A673 (cell line): ENCODE results near the gene METTL8. TPM values are rescaled to one million over a fixed set of nuclear protein-coding genes. Genes with fewer than 3 reads are reported as not detected.

Experiments used
- BruUV-seq: library from RNA; stranded (reverse); fragments of 400-500 nt; replicated peaks from 2 replicates; lab custom pipeline; 2021; lab: Mats Ljungman, UMichigan
- CTCF ChIA-PET: fragments of 300-600 bp; sonication (Branson Sonifier 250); formaldehyde crosslinking; loops from one replicate; lab custom pipeline; 2022; ENCODE audit warnings: antibody characterized with exemption; lab: Charles Lee
- POLR2A ChIA-PET: fragments of 300-600 bp; sonication (Branson Sonifier 250); formaldehyde crosslinking; loops from one replicate; lab custom pipeline; 2022; ENCODE audit warnings: antibody characterized with exemption; ENCODE audit not compliant: low non-redundant PET; lab: Charles Lee
- DNase-seq: peaks from one replicate; pipeline ENCODE4 v3.0.0-alpha.2; 2015; ENCODE audit warnings: low spot score
- H3K27ac ChIP-seq: fragments of 200-600 bp; sonication (generic); 2 replicates; pipeline ENCODE4 v1.5.1; 2016; ENCODE audit warnings: mixed run types, low read depth, mild to moderate bottlenecking, mixed read lengths, antibody characterized with exemption, low read length; ENCODE audit not compliant: poor library complexity, severe bottlenecking
- H3K27me3 ChIP-seq: fragments of 200-600 bp; sonication (generic); replicated peaks from 2 replicates; pipeline ENCODE4 v1.6.1; 2017; ENCODE audit warnings: mixed run types, low read depth, mild to moderate bottlenecking, mixed read lengths, antibody characterized with exemption, low read length; ENCODE audit not compliant: insufficient read depth, poor library complexity
- H3K36me3 ChIP-seq: fragments of 200-600 bp; sonication (generic); 2 replicates; pipeline ENCODE4 v1.6.1; 2016; ENCODE audit warnings: mixed run types, mild to moderate bottlenecking, mixed read lengths, antibody characterized with exemption, low read length; ENCODE audit not compliant: insufficient read depth, poor library complexity, severe bottlenecking
- H3K4me1 ChIP-seq: fragments of 200-600 bp; sonication (generic); 2 replicates; pipeline ENCODE4 v1.6.1; 2017; ENCODE audit warnings: mixed run types, mild to moderate bottlenecking, mixed read lengths, antibody characterized with exemption, low read length; ENCODE audit not compliant: insufficient read depth, poor library complexity, severe bottlenecking
- H3K4me3 ChIP-seq: fragments of 200-600 bp; sonication (generic); 2 replicates; pipeline ENCODE4 v1.5.1; 2016; ENCODE audit warnings: low read depth, mixed run types, mild to moderate bottlenecking, mixed read lengths, low read length; ENCODE audit not compliant: poor library complexity, severe bottlenecking
- H3K9me3 ChIP-seq: fragments of 200-600 bp; sonication (generic); 2 replicates; pipeline ENCODE4 v1.6.1; 2016; ENCODE audit warnings: mixed run types, low read depth, mild to moderate bottlenecking, mixed read lengths, antibody characterized with exemption, low read length; ENCODE audit not compliant: poor library complexity, severe bottlenecking
- EZH2 ChIP-seq: fragments of 200-600 bp; sonication (generic); IDR thresholded peaks from 2 replicates; pipeline ENCODE4 v1.6.1; 2017; ENCODE audit warnings: borderline replicate concordance, low read depth, mild to moderate bottlenecking, mixed read lengths, antibody characterized with exemption, low read length; ENCODE audit not compliant: poor library complexity, severe bottlenecking
- intact Hi-C: fragments of 100-400 bp; cut with micrococcal nuclease; formaldehyde crosslinking; loops from one replicate; pipeline ENCODE4 v1.10.0; 2022; ENCODE audit not compliant: unreplicated experiment
- total RNA-seq: library from RNA; stranded (reverse); gene quantifications from 2 replicates; pipeline ENCODE4 v1.2.3, GENCODE V29; 2021
- TF ChIP-seq, protein P1 (sequence below): fragments of 300-800, 200-600 bp; sonication (generic); conservative IDR thresholded peaks from 2 replicates; pipeline ENCODE4 v1.5.1; 2017; ENCODE audit warnings: low read depth, mild to moderate bottlenecking, antibody characterized with exemption, low read length, moderate library complexity, mixed read lengths

METTL8 gene
- total RNA-seq, 1 experiment from 2014 or later, result 33.5 TPM

DNA sequence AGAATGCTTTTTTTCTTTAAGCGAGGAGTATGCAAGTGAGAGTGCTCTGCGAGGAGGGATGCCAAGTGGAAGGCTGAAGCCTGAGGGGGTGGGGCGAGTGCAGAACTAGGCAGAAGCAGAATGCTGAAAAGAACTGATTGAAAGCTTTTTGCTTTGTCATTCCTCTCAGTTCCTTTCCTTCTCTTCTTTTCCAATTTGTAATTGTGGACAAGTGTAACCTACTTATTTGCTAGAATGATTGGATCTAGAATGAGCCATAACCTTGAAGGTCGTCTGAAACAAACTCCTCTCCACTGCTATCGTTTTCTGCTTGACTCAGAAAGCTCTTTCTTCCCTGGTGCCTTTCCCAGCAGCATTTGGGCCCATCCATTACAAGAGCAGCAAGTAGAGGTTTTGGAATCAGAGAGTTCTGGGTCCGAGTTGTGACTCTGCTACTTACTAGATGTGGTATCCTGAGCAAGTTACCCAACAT, 115.3 kb downstream of the METTL8 start:
- H3K27ac ChIP-seq, result peak overlapping the region; percentile 53
- BruUV-seq, result no TSS peak
- ChIA-PET POLR2A (no interaction called here), CTCF (interaction anchor here (0.6 to 1.2 kb wide), 2 partner anchors 98 to 949 kb away, joined by 4 to 5 read pairs; no protein-coding TSS in a partner anchor)
- no peaks in the 10 kb centered on the region for H3K9me3 ChIP-seq
- H3K36me3 ChIP-seq, result no peaks in the 10 kb centered on the region
- no peaks in the 10 kb centered on the region for H3K27me3 ChIP-seq
- TF ChIP-seq, protein P1, sequence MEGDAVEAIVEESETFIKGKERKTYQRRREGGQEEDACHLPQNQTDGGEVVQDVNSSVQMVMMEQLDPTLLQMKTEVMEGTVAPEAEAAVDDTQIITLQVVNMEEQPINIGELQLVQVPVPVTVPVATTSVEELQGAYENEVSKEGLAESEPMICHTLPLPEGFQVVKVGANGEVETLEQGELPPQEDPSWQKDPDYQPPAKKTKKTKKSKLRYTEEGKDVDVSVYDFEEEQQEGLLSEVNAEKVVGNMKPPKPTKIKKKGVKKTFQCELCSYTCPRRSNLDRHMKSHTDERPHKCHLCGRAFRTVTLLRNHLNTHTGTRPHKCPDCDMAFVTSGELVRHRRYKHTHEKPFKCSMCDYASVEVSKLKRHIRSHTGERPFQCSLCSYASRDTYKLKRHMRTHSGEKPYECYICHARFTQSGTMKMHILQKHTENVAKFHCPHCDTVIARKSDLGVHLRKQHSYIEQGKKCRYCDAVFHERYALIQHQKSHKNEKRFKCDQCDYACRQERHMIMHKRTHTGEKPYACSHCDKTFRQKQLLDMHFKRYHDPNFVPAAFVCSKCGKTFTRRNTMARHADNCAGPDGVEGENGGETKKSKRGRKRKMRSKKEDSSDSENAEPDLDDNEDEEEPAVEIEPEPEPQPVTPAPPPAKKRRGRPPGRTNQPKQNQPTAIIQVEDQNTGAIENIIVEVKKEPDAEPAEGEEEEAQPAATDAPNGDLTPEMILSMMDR, result no peak
- intact Hi-C loops, result loop anchor here (5.0 kb wide), 1 partner anchor 99 kb away; no protein-coding TSS in a partner anchor
- no peak overlapping the region for H3K4me3 ChIP-seq
- DNase-seq, result peak; percentile 52
- H3K4me1 ChIP-seq, result peaks cover 22% of the 10 kb centered on the region

DNA sequence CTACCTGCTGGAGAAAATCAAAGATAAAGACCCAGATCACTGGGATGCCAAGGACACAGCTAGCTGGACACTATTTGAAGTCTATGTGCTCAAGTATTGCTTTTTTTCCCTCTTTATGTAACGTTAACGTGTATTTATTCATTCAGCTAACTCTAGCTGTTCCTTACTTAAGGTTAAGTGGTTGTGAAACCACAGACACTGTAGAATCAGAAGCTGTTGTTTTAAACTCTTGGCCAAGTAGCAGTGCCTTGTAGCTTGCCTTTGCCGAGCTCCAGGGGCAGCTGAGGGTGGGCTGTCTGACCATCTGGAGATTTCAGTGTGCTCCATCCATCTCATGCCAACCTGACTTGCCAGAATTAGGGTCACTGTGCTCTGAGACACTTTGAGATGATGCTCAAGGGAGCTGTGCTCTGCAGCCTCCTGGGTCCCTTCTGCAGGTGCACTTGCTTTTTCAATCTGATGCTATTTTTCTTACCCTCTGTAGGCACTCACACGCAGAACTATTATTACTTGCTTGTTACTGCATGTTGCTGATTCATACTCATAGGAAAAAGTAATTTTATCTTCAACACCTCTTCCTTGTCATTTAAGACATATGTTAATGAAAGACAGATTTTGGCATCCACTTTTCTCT, 116.2 kb downstream of the METTL8 start:
- ChIA-PET CTCF (interaction anchor here (1.2 kb wide), 1 partner anchor 99 kb away, joined by 4 read pairs; no protein-coding TSS in a partner anchor), POLR2A (no interaction called here)
- H3K27me3 ChIP-seq, result no peaks in the 10 kb centered on the region
- H3K9me3 ChIP-seq, result peaks cover under 1% of the 10 kb centered on the region
- H3K27ac ChIP-seq, result no peak overlapping the region
- no peaks in the 10 kb centered on the region for H3K36me3 ChIP-seq
- BruUV-seq, result no TSS peak
- H3K4me3 ChIP-seq, result no peak overlapping the region
- H3K4me1 ChIP-seq, result peaks cover 22% of the 10 kb centered on the region
- intact Hi-C loops, result loop anchor here (5.0 kb wide), 1 partner anchor 100 kb away; no protein-coding TSS in a partner anchor
- no peak for DNase-seq
- TF ChIP-seq, protein P1, result no peak
- TF ChIP-seq EZH2, result no peak

DNA sequence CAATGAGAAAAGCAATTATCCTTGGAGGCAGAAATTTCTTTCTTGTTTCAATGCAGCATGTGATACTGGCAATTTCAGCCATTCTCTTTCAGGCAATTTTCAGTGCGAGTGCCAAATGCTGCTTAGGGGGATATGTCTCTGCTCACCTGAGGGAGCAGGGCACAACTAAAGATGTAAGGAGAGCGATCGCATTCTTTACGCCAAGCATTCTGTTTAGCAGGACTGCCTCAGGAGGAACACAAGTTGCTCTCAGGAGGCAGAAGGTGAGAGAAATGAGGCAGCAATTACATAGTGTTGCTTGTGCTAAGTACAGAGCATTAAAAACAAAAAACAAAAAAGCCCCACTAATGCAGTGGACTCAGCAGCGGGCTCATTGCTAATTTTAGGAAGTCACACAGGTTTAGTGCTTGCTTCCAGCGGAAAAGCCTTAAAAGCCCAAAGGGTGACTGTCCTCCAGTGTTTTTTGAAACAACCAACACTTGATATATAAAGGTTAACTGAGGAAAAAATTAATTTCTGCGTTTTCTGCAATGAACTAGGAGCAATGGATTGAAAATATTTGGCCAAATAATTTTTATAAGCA, 116.9 kb downstream of the METTL8 start:
- H3K27ac ChIP-seq, result no peak overlapping the region
- DNase-seq, result no peak
- H3K4me3 ChIP-seq, result no peak overlapping the region
- no peaks in the 10 kb centered on the region for H3K36me3 ChIP-seq
- ChIA-PET POLR2A (no interaction called here), CTCF (no interaction called here)
- TF ChIP-seq, protein P1, result no peak
- TF ChIP-seq EZH2, result no peak
- no TSS peak for BruUV-seq
- intact Hi-C loops, result loop anchor here (5.0 kb wide), 1 partner anchor 100 kb away; no protein-coding TSS in a partner anchor
- H3K9me3 ChIP-seq, result peaks cover 8% of the 10 kb centered on the region
- no peaks in the 10 kb centered on the region for H3K27me3 ChIP-seq
- peaks cover 22% of the 10 kb centered on the region for H3K4me1 ChIP-seq
